T-helper 1 cell treated with Interleukin-12 subunit alpha and Interleukin-12 subunit beta and Interleukin-4 antibody, amounts not matched to agents 30 μg/mL and 1 μg/mL, for 36 hours (primary cell): Measurements from ENCODE around the gene CD4.
A peak's percentile ranks its signal among the peaks of the same experiment; 100 is the strongest.

Experiments used
- H3K27ac Mint-ChIP-seq: one replicate; pipeline ENCODE4 v1.8.0; 2021; ENCODE audit warnings: mild to moderate bottlenecking, mixed read lengths
- H3K27me3 Mint-ChIP-seq: one replicate; pipeline ENCODE4 v1.8.0; 2021; ENCODE audit warnings: low read depth, mixed read lengths
- H3K36me3 Mint-ChIP-seq: one replicate; pipeline ENCODE4 v1.8.0; 2021; ENCODE audit warnings: low read depth, mixed read lengths
- H3K4me1 Mint-ChIP-seq: one replicate; pipeline ENCODE4 v1.8.0; 2021; ENCODE audit warnings: low read depth, mixed read lengths
- H3K4me3 Mint-ChIP-seq: one replicate; pipeline ENCODE4 v1.8.0; 2021; ENCODE audit warnings: mild to moderate bottlenecking, moderate library complexity, mixed read lengths
- H3K9me3 Mint-ChIP-seq: one replicate; pipeline ENCODE4 v1.8.0; 2021; ENCODE audit warnings: mixed read lengths

CD4 gene

GRCh38 chr12:6823182-6824084, 34.1 kb downstream of the CD4 start:
- peaks cover 54% of the 10 kb centered on the region for H3K27me3 Mint-ChIP-seq

DNA sequence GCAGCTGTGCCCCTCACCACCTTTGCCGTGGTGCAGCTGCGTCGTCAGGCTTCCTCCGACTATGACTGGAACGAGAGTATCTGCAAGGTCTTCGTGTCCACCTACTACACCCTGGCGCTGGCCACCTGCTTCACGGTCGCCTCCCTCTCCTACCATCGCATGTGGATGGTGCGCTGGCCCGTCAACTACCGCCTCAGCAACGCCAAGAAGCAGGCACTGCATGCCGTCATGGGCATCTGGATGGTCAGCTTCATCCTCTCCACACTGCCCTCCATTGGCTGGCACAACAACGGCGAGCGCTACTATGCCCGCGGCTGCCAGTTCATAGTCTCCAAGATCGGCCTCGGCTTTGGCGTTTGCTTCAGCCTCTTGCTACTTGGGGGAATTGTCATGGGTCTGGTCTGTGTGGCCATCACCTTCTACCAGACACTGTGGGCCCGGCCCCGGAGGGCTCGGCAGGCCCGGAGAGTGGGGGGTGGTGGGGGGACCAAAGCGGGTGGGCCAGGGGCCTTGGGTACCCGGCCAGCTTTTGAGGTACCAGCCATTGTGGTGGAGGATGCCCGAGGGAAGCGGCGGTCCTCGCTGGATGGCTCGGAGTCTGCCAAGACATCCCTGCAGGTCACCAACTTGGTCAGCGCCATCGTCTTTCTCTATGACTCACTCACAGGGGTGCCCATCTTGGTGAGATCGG, 34.9 kb downstream of the CD4 start:
- Mint-ChIP-seq H3K27me3 (peaks cover 59% of the 10 kb centered on the region), H3K27ac (peak overlapping the region; percentile 17), H3K9me3 (no peaks in the 10 kb centered on the region), H3K36me3 (peaks cover 9% of the 10 kb centered on the region), H3K4me1 (peaks cover 29% of the 10 kb centered on the region), H3K4me3 (no peak overlapping the region)

More at GRCh38 chr12:6823182-6824084, 34.1 kb downstream of the CD4 start:
- no peak overlapping the region for H3K4me3 Mint-ChIP-seq
- H3K4me1 Mint-ChIP-seq, result peaks cover 23% of the 10 kb centered on the region
- H3K36me3 Mint-ChIP-seq, result peaks cover 15% of the 10 kb centered on the region
- H3K9me3 Mint-ChIP-seq, result no peaks in the 10 kb centered on the region
- H3K27ac Mint-ChIP-seq, result no peak overlapping the region

DNA sequence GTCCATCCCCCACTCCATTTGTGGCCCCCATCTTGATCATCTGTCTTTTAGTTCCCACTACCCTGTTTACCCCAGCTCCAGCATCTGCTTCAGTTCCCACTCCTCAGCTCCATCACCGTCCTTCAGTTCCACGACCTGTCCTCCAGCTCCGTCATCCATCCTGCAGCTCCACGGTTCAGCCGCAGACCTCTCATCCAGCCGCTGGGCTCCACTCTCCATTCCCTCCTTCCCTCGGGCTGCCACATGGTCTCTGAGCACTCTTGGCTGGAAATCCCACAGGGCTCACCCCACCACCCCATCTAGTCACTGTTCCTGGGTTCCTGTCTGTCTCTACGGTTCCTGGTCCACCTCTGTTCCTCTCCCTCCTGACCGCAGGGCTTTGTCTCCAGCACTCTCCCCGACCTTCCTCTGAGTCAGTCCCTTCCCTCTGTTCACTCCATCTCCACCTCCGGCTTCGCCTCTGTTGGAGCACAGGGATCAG, 35.6 kb downstream of the CD4 start:
- peaks cover 66% of the 10 kb centered on the region for H3K27me3 Mint-ChIP-seq
- H3K27ac Mint-ChIP-seq, result peak overlapping the region; percentile 17
- no peak overlapping the region for H3K4me3 Mint-ChIP-seq
- peaks cover 28% of the 10 kb centered on the region for H3K4me1 Mint-ChIP-seq
- H3K36me3 Mint-ChIP-seq, result peaks cover 2% of the 10 kb centered on the region
- H3K9me3 Mint-ChIP-seq, result no peaks in the 10 kb centered on the region

DNA sequence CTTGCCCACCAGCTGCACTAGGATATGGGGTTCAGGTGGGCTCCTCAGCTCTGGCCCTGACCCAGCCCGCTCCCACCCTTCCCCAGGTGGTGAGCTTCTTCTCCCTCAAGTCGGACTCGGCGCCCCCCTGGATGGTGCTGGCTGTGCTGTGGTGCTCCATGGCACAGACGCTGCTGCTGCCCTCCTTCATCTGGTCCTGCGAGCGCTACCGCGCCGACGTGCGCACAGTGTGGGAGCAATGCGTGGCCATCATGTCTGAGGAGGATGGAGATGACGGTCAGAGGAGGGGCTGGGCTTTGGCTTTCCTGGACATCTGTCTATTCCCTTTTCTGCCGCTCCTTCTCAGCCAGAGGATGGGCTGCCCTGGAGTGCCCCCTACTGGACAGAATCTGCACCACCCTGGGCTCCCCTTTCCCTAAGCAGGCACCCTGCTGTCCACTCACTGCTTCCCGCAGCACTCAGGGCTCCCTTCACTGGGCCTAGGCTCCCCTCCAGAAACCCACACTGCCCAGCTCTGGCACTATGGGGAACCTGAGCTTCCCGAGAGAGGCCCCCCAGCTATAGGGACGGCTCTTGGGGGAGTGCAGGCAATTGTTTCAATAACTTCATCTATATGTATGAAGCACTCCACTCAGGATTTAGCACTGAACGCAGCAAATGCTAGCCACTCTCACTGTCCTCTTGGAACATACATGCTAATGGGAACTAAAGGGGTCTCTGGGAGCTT, 36.2 kb downstream of the CD4 start:
- Mint-ChIP-seq H3K27ac (no peak overlapping the region), H3K36me3 (no peaks in the 10 kb centered on the region), H3K27me3 (peaks cover 70% of the 10 kb centered on the region), H3K9me3 (no peaks in the 10 kb centered on the region), H3K4me1 (peaks cover 26% of the 10 kb centered on the region), H3K4me3 (no peak overlapping the region)

DNA sequence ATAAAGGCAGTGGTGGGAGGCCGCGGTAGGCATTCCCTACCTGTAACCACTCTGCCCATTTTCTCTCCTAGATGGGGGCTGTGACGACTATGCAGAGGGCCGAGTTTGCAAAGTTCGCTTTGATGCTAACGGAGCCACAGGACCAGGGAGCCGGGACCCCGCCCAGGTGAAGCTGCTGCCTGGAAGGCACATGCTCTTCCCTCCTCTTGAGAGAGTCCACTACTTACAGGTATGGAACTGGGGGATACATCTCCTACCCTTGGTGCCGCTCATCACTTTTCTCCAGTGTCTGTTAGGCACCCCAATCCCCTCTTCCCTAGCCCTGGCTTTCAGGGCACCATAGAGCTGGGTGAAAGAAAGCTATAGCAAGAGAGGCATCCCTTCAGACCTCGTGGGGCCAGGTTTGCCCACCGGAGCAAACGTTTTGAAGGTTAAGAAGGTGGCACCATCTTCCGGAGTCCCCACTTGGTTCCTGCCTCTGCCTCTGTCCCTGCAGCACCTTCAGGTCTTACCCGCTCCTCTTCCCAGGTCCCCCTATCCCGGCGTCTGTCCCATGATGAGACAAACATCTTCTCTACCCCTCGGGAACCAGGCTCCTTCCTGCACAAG, 36.9 kb downstream of the CD4 start:
- Mint-ChIP-seq H3K27ac (no peak overlapping the region), H3K36me3 (no peaks in the 10 kb centered on the region), H3K4me1 (peaks cover 20% of the 10 kb centered on the region), H3K9me3 (no peaks in the 10 kb centered on the region), H3K4me3 (no peak overlapping the region), H3K27me3 (peaks cover 75% of the 10 kb centered on the region)

DNA sequence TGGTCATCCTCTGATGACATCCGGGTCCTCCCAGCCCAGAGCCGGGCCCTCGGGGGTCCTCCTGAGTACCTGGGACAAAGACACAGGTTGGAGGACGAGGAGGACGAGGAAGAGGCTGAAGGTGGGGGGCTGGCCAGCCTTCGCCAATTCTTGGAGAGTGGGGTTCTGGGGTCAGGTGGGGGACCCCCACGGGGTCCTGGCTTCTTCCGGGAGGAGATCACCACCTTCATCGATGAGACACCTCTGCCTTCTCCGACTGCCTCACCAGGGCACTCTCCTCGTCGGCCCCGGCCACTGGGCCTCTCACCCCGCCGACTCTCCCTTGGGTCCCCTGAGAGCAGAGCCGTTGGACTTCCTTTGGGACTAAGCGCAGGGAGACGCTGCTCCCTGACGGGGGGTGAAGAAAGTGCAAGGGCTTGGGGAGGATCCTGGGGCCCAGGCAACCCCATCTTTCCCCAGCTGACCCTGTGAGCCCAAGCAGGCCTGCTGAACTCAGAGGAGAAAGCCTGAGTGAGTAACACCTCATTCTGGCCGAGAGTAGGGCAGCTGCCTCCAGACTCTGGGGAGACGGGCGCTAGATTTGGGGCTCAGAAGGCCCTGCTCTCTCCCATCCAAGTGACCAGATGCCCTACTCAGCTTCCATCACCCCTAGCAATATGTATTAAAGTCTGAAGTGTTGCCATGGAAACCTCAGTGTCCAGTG, 37.6 kb downstream of the CD4 start:
- Mint-ChIP-seq H3K36me3 (no peaks in the 10 kb centered on the region), H3K27me3 (peaks cover 74% of the 10 kb centered on the region), H3K4me1 (peaks cover 18% of the 10 kb centered on the region), H3K9me3 (no peaks in the 10 kb centered on the region), H3K4me3 (peak overlapping the region; percentile 62), H3K27ac (peak overlapping the region; percentile 32)

DNA sequence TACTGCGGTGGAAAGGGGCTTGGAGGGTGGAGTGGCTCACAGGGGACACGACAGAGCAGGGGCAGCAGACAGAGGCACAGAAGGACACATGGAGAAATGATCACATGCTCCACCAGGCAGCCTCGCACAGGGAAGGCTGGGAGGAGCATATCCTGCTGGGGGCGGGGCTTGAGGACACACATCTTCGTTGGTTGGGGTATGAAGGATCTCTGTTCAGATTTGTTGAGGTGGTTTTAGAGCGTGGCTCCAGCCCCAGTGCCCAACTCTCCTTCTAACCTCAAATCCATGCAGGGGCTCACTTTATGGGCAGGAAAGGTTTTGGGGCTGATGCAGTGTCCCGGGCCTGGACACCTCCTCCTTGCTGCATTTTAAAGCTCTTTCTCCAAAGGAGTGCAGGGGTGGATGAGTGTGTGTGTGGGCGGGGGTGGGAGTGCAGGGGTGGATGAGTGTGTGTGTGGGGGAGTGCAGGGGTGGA, 38.1 kb downstream of the CD4 start:
- Mint-ChIP-seq H3K36me3 (no peaks in the 10 kb centered on the region), H3K27me3 (peaks cover 68% of the 10 kb centered on the region), H3K9me3 (no peaks in the 10 kb centered on the region), H3K4me3 (peak overlapping the region; percentile 62), H3K4me1 (peaks cover 18% of the 10 kb centered on the region), H3K27ac (peak overlapping the region; percentile 32)

GRCh38 chr12:6827982-6828780, 38.9 kb downstream of the CD4 start, which contains the start of gene P3H3:
TSS of gene P3H3 (plus strand) at chr12:6828407. CDS start at chr12:6828441, 34 bp downstream.
- peak within 1 kb of the TSS; percentile 72 for H3K27ac Mint-ChIP-seq
- peaks cover 18% of the 10 kb centered on the region for H3K4me1 Mint-ChIP-seq
- no peaks in the 10 kb centered on the region for H3K36me3 Mint-ChIP-seq
- no peaks in the 10 kb centered on the region for H3K9me3 Mint-ChIP-seq
- H3K4me3 Mint-ChIP-seq, result peak within 1 kb of the TSS; percentile 85
- H3K27me3 Mint-ChIP-seq, result peaks cover 61% of the 10 kb centered on the region

GRCh38 chr12:6828781-6829535, 39.6 kb downstream of the CD4 start:
- H3K27me3 Mint-ChIP-seq, result peaks cover 58% of the 10 kb centered on the region
- no peaks in the 10 kb centered on the region for H3K9me3 Mint-ChIP-seq
- peak overlapping the region; percentile 85 for H3K4me3 Mint-ChIP-seq
- no peaks in the 10 kb centered on the region for H3K36me3 Mint-ChIP-seq
- H3K4me1 Mint-ChIP-seq, result peaks cover 18% of the 10 kb centered on the region
- peak overlapping the region; percentile 72 for H3K27ac Mint-ChIP-seq

GRCh38 chr12:6829536-6830220, 40.4 kb downstream of the CD4 start:
- Mint-ChIP-seq H3K4me3 (peak overlapping the region; percentile 85), H3K27ac (no peak overlapping the region), H3K27me3 (peaks cover 53% of the 10 kb centered on the region), H3K4me1 (peaks cover 20% of the 10 kb centered on the region), H3K36me3 (no peaks in the 10 kb centered on the region), H3K9me3 (no peaks in the 10 kb centered on the region)

DNA sequence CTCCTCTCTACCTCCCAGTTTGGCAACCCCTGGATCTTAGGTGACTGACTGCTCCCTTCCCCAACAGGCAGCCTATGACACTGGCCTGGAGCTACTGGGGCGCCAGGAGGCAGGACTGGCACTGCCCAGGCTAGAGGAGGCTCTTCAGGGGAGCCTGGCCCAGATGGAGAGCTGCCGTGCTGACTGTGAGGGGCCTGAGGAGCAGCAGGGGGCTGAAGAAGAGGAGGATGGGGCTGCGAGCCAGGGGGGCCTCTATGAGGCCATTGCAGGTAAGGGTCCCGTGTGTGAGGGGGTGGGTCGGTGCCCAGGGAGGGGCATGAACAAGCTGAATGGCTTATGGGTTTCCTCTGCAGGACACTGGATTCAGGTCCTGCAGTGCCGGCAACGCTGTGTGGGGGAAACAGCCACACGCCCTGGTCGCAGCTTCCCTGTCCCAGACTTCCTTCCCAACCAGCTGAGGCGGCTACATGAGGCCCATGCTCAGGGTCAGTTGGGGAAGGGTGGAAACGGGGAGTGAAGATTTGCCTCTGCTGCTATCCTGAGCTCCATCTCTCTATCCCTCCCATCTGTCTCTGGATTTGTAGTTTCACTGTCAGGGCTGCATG, 41.1 kb downstream of the CD4 start:
- H3K4me1 Mint-ChIP-seq, result peaks cover 19% of the 10 kb centered on the region
- H3K9me3 Mint-ChIP-seq, result no peaks in the 10 kb centered on the region
- H3K27ac Mint-ChIP-seq, result no peak overlapping the region
- no peaks in the 10 kb centered on the region for H3K36me3 Mint-ChIP-seq
- H3K27me3 Mint-ChIP-seq, result peaks cover 46% of the 10 kb centered on the region
- peak overlapping the region; percentile 32 for H3K4me3 Mint-ChIP-seq

- peaks cover 19% of the 10 kb centered on the region for H3K4me1 Mint-ChIP-seq
- H3K27ac Mint-ChIP-seq, result no peak overlapping the region
- peak overlapping the region; percentile 9 for H3K4me3 Mint-ChIP-seq
These were observed 41.7 kb downstream of the CD4 start for GRCh38 chr12:6830999-6831398.

More at GRCh38 chr12:6830999-6831398, 41.7 kb downstream of the CD4 start:
- H3K27me3 Mint-ChIP-seq, result peaks cover 41% of the 10 kb centered on the region
- H3K9me3 Mint-ChIP-seq, result no peaks in the 10 kb centered on the region
- H3K36me3 Mint-ChIP-seq, result no peaks in the 10 kb centered on the region
